Measurements from ENCODE around the gene MAP4K5.

Gene MAP4K5

GRCh38 chr14:50394713-50395112 lies 137.7 kb downstream of the MAP4K5 start:
- Histone ChIP-seq H3F3A (ENCODE audit: insufficient read depth, low read length) (no peaks in the 10 kb centered on the region), H4K20me1 (ENCODE audit: insufficient read depth, low read length) (no peaks in the 10 kb centered on the region), H3K79me2 (ENCODE audit: low read length) (no peaks in the 10 kb centered on the region), H3K27me3 (replicated peaks; ENCODE audit: insufficient read depth, low read length) (no peaks in the 10 kb centered on the region), H3K4me2 (ENCODE audit: low read depth, low read length) (no peak overlapping the region), H2AFZ (ENCODE audit: low read length) (no peak overlapping the region), H3K9me2 (replicated peaks; ENCODE audit: insufficient read depth, low read length) (no peaks in the 10 kb centered on the region), H3K4me1 (ENCODE audit: low read length) (no peaks in the 10 kb centered on the region), H3K4me3 (ENCODE audit: low read length) (no peak overlapping the region), H3K9ac (ENCODE audit: low read length) (no peak overlapping the region), H3K36me3 (replicated peaks; ENCODE audit: insufficient read depth, low read length) (no peaks in the 10 kb centered on the region), H3K9me3 (replicated peaks; ENCODE audit: insufficient read depth, low read length) (no peaks in the 10 kb centered on the region), H3K27ac (ENCODE audit: low read length) (no peak overlapping the region)
- no peak for DNase-seq
- TF ChIP-seq, protein P1, sequence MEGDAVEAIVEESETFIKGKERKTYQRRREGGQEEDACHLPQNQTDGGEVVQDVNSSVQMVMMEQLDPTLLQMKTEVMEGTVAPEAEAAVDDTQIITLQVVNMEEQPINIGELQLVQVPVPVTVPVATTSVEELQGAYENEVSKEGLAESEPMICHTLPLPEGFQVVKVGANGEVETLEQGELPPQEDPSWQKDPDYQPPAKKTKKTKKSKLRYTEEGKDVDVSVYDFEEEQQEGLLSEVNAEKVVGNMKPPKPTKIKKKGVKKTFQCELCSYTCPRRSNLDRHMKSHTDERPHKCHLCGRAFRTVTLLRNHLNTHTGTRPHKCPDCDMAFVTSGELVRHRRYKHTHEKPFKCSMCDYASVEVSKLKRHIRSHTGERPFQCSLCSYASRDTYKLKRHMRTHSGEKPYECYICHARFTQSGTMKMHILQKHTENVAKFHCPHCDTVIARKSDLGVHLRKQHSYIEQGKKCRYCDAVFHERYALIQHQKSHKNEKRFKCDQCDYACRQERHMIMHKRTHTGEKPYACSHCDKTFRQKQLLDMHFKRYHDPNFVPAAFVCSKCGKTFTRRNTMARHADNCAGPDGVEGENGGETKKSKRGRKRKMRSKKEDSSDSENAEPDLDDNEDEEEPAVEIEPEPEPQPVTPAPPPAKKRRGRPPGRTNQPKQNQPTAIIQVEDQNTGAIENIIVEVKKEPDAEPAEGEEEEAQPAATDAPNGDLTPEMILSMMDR (IDR thresholded peaks at IDR 0.05; ENCODE audit: low read length), result no peak
- no peak for TF ChIP-seq EZH2 (optimal IDR thresholded peaks at IDR 0.05; ENCODE audit: low read depth, low read length)
- no peak for TF ChIP-seq EZH2phosphoT487 (IDR thresholded peaks at IDR 0.05; ENCODE audit: low read length)

- TF ChIP-seq, protein P1 (IDR thresholded peaks at IDR 0.05; ENCODE audit: low read length), result no peak
- TF ChIP-seq EZH2 (optimal IDR thresholded peaks at IDR 0.05; ENCODE audit: low read depth, low read length) (no peak), EZH2phosphoT487 (IDR thresholded peaks at IDR 0.05; ENCODE audit: low read length) (no peak)
- no peak overlapping the region for H2AFZ ChIP-seq (ENCODE audit: low read length)
- no peaks in the 10 kb centered on the region for H3K9me3 ChIP-seq (replicated peaks; ENCODE audit: insufficient read depth, low read length)
- no peaks in the 10 kb centered on the region for H4K20me1 ChIP-seq (ENCODE audit: insufficient read depth, low read length)
- no peak for DNase-seq
- no peaks in the 10 kb centered on the region for H3K79me2 ChIP-seq (ENCODE audit: low read length)
- H3K9ac ChIP-seq (ENCODE audit: low read length), result no peak overlapping the region
- no peaks in the 10 kb centered on the region for H3K27me3 ChIP-seq (replicated peaks; ENCODE audit: insufficient read depth, low read length)
- no peaks in the 10 kb centered on the region for H3K9me2 ChIP-seq (replicated peaks; ENCODE audit: insufficient read depth, low read length)
- H3K4me3 ChIP-seq (ENCODE audit: low read length), result no peak overlapping the region
- no peak overlapping the region for H3K27ac ChIP-seq (ENCODE audit: low read length)
- no peak overlapping the region for H3K4me2 ChIP-seq (ENCODE audit: low read depth, low read length)
- H3K36me3 ChIP-seq (replicated peaks; ENCODE audit: insufficient read depth, low read length), result no peaks in the 10 kb centered on the region
- H3F3A ChIP-seq (ENCODE audit: insufficient read depth, low read length), result no peaks in the 10 kb centered on the region
- H3K4me1 ChIP-seq (ENCODE audit: low read length), result no peaks in the 10 kb centered on the region
These were observed 142.5 kb downstream of the MAP4K5 start for GRCh38 chr14:50389668-50390441.

DNA sequence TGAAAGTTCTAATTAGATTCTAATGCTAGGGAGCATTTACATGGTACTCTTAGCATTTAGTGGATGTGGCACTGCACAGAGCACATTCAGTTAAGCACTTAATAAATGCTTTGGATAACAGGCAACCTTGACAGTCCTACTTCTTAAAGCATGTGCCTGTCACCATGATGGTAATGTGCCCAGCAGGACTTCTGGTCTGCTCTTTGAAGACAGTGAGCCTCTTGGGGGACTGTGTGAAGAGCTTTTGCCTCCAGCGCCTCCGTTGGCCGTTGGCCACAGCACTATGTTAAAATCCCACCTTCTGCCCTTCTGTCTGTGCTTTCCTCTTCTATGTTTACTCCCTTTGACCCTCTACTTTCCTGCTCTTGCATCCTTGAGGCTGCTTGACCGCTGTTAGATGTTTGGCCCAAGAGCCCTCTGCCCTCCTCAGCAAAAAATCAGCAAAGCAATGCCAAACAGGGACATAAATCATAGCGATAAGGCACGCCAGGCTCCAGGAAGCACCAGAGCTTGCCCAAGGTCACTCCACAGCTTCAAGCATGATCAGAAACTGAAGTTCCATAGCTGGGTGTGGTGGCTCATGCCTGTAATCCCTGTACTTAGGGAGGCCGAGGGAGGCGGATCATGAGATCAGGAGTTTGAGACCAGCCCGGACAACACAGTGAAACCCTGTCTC lies 144.0 kb downstream of the MAP4K5 start:
- no peak overlapping the region for H3K4me3 ChIP-seq (ENCODE audit: low read length)
- H3K36me3 ChIP-seq (replicated peaks; ENCODE audit: insufficient read depth, low read length), result no peaks in the 10 kb centered on the region
- no peaks in the 10 kb centered on the region for H3F3A ChIP-seq (ENCODE audit: insufficient read depth, low read length)
- H2AFZ ChIP-seq (ENCODE audit: low read length), result no peak overlapping the region
- H3K79me2 ChIP-seq (ENCODE audit: low read length), result no peaks in the 10 kb centered on the region
- H3K27ac ChIP-seq (ENCODE audit: low read length), result no peak overlapping the region
- H4K20me1 ChIP-seq (ENCODE audit: insufficient read depth, low read length), result no peaks in the 10 kb centered on the region
- H3K27me3 ChIP-seq (replicated peaks; ENCODE audit: insufficient read depth, low read length), result no peaks in the 10 kb centered on the region
- H3K9ac ChIP-seq (ENCODE audit: low read length), result no peak overlapping the region
- H3K9me3 ChIP-seq (replicated peaks; ENCODE audit: insufficient read depth, low read length), result no peaks in the 10 kb centered on the region
- H3K4me2 ChIP-seq (ENCODE audit: low read depth, low read length), result no peak overlapping the region
- no peak for DNase-seq
- TF ChIP-seq, protein P1 (IDR thresholded peaks at IDR 0.05; ENCODE audit: low read length), result no peak
- TF ChIP-seq EZH2 (optimal IDR thresholded peaks at IDR 0.05; ENCODE audit: low read depth, low read length) (no peak), EZH2phosphoT487 (IDR thresholded peaks at IDR 0.05; ENCODE audit: low read length) (no peak)
- no peaks in the 10 kb centered on the region for H3K4me1 ChIP-seq (ENCODE audit: low read length)
- no peaks in the 10 kb centered on the region for H3K9me2 ChIP-seq (replicated peaks; ENCODE audit: insufficient read depth, low read length)
